Measurements from ENCODE around the gene FOXJ3.

GRCh38 chr1:42172381-42173133, 162.5 kb downstream of the FOXJ3 start:
- TF ChIP-seq, protein P1, sequence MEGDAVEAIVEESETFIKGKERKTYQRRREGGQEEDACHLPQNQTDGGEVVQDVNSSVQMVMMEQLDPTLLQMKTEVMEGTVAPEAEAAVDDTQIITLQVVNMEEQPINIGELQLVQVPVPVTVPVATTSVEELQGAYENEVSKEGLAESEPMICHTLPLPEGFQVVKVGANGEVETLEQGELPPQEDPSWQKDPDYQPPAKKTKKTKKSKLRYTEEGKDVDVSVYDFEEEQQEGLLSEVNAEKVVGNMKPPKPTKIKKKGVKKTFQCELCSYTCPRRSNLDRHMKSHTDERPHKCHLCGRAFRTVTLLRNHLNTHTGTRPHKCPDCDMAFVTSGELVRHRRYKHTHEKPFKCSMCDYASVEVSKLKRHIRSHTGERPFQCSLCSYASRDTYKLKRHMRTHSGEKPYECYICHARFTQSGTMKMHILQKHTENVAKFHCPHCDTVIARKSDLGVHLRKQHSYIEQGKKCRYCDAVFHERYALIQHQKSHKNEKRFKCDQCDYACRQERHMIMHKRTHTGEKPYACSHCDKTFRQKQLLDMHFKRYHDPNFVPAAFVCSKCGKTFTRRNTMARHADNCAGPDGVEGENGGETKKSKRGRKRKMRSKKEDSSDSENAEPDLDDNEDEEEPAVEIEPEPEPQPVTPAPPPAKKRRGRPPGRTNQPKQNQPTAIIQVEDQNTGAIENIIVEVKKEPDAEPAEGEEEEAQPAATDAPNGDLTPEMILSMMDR (IDR thresholded peaks at IDR 0.05): no peak
- TF ChIP-seq EP300 (IDR thresholded peaks at IDR 0.05) (no peak), POLR2AphosphoS5 (IDR thresholded peaks at IDR 0.05) (peak; percentile 51 to 75 (median 68))

Data from sigmoid colon (tissue), 4 donors.